IPS-18c (cell line): ENCODE results near the gene TYMP.
A peak's percentile ranks its signal among the peaks of the same experiment; 100 is the strongest.

Source experiments
- H3K4me3 ChIP-seq: 2 replicates; pipeline ENCODE4 v1.7.0; 2013; ENCODE audit warnings: low read depth, mild to moderate bottlenecking, low read length, moderate library complexity; ENCODE audit not compliant: insufficient read depth
- H3K9me3 ChIP-seq: one replicate; pipeline ENCODE4 v1.6.1; 2013; ENCODE audit warnings: mild to moderate bottlenecking, low read length, moderate library complexity; ENCODE audit not compliant: control insufficient read depth, insufficient read depth

Gene TYMP

GRCh38 chr22:50530877-50531545 is 1.2 kb upstream of the TYMP start:
- H3K9me3 ChIP-seq, result peaks cover 6% of the 10 kb centered on the region
- peak overlapping the region; percentile 52 for H3K4me3 ChIP-seq

- H3K4me3 ChIP-seq, result peak overlapping the region; percentile 52; the same call in 1 of the 2 replicates
- peaks cover 6% of the 10 kb centered on the region for H3K9me3 ChIP-seq
Observed at GRCh38 chr22:50530580-50530876, 716 bp upstream of the TYMP start.

GRCh38 chr22:50529416-50529896 is 356 bp downstream of the TYMP start:
- peaks cover 6% of the 10 kb centered on the region for H3K9me3 ChIP-seq
- no peak overlapping the region; the same call in 1 of the 2 replicates for H3K4me3 ChIP-seq

GRCh38 chr22:50528682-50529415 is 963 bp downstream of the TYMP start:
- peaks cover 6% of the 10 kb centered on the region for H3K9me3 ChIP-seq
- no peak overlapping the region for H3K4me3 ChIP-seq

- H3K4me3 ChIP-seq, result no peak overlapping the region
- peaks cover 6% of the 10 kb centered on the region for H3K9me3 ChIP-seq
Observed at GRCh38 chr22:50527921-50528681, 1.7 kb downstream of the TYMP start.

- Histone ChIP-seq H3K4me3 (peak overlapping the region; percentile 84), H3K9me3 (peaks cover 6% of the 10 kb centered on the region)
Observed at GRCh38 chr22:50526834-50527801, 2.7 kb downstream of the TYMP start.

GRCh38 chr22:50526108-50526833 is 3.5 kb downstream of the TYMP start:
- Histone ChIP-seq H3K4me3 (peak overlapping the region; percentile 84), H3K9me3 (peaks cover 6% of the 10 kb centered on the region)

GRCh38 chr22:50525858-50526107 is 4.0 kb downstream of the TYMP start:
- H3K9me3 ChIP-seq, result peaks cover 6% of the 10 kb centered on the region
- peak overlapping the region; percentile 84 for H3K4me3 ChIP-seq

- H3K9me3 ChIP-seq, result peaks cover 6% of the 10 kb centered on the region
- peak within 1 kb of the TSS; percentile 84 for H3K4me3 ChIP-seq
Observed at GRCh38 chr22:50525104-50525857, 4.5 kb downstream of the TYMP start, which contains the start of gene SCO2. Gene SCO2 (minus strand): TSS chr22:50525598. CDS start chr22:50524411, 1,187 bp downstream.

- peaks cover 3% of the 10 kb centered on the region for H3K9me3 ChIP-seq
- H3K4me3 ChIP-seq, result peak overlapping the region; percentile 84
Observed at GRCh38 chr22:50524676-50525103, 5.1 kb downstream of the TYMP start.

- peaks cover 3% of the 10 kb centered on the region for H3K9me3 ChIP-seq
Observed at GRCh38 chr22:50523806-50524675, 5.8 kb downstream of the TYMP start.

GRCh38 chr22:50523458-50523805 is 6.4 kb downstream of the TYMP start:
- Histone ChIP-seq H3K4me3 (no peak overlapping the region), H3K9me3 (peaks cover 3% of the 10 kb centered on the region)

More at GRCh38 chr22:50523806-50524675, 5.8 kb downstream of the TYMP start:
- H3K4me3 ChIP-seq, result peak overlapping the region; percentile 84; the same call in 1 of the 2 replicates

- no peak overlapping the region for H3K4me3 ChIP-seq
- peaks cover 3% of the 10 kb centered on the region for H3K9me3 ChIP-seq
Observed at GRCh38 chr22:50522806-50523438, 6.9 kb downstream of the TYMP start.

- peaks cover 3% of the 10 kb centered on the region for H3K9me3 ChIP-seq
- no peak overlapping the region for H3K4me3 ChIP-seq
Observed at GRCh38 chr22:50522208-50522805, 7.5 kb downstream of the TYMP start.
